ENCODE data around the gene GPC6.

The GPC6 gene

DNA sequence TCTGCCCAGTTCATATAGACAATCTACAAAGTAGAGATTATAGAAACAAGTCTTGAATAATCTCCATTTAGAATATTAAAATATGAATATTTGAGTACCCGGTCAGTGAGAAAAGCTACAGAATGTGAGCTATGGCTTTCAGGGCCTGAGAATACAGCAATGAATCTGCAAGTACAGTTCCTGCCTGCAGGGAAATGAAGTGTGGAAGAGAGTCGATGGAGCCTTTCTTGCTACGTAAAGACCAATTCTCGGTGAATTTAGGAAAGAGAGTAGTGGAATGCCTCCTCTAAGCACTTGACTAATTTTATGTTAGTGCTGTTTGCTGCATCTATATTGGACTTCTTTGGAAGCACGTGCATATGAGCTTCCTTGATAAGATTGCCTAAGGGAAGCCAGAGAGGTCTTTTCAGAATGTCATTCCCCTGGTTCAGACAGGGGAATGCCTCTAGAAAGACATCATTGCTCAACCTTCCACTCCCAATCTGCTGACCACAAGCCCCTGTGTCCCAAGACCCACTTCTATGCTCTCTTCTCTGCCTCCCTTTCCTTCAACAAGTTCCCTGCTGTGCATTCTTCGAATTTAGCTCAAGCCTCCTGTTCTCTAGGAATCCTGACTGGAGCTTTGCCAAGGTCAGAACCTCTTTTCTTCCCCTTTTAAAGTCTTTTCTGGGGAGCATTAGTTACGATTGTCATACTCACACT, 41.9 kb downstream of the GPC6 start:
- DNase-seq (ENCODE audit: low read depth in 2 of 2), result no peak

DNA sequence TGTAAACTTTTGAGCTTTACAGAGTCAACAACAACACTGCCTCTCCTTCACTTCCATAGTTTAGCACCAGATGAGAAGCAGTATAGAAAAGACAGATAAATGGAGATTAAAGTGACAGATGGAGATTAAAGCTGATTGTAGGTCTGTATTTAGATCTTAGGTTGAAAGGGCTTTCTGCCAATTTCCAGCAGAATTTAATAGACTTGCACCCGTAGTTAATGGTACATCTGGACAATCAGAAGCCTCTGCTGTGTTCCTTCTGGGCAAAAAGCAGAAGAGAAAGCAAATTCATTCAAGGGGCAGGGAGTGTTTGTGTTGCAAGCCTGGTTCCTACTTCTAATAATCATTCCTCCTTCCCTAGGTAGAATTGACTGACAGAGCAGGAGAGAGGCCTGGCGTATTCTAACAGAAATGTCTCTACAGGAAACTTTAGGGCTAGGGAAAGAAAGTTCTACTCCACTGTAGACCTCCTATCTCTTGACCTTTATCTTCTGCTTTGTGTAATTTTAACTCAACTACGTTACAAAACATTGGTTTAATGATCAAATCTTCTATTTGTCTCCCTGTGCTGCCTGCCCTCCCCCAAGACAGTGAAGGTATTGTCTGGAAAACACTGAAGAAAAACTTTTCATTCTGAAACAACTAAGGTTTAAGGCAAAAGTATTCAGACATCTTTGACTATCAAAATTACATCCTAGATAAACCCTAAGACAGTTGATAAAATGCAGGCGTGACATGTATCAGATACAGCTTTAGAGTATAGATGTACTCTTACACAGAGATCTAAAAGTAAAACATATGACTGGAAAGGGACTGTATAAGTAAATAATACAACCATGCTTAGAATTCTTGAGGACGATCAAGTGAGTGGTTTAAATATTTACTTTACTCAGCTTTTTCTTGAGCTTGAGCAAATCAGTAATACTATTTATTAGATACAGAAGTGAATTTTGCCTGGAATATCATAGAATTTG, 44.4 kb downstream of the GPC6 start:
- DNase-seq (ENCODE audit: low read depth in 2 of 2), result no peak

DNA sequence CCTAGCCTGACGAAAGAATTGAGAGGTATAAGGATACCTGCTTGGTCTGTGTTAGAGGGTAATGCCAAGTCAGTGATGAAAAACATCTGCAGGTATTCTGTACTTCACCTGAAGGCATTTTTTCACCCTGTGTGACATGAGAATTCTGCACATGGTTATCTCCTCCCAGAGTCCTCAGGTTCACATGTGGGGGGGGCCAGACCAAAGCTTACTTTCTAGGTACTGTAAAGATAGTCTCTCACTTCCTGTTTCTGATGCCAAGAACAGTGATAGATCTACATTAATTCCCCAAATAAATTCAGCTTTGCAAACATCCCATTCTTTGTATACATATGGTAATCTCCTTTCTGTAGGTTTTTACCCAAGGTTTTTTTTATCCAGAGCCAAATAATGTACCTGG, 53.4 kb downstream of the GPC6 start:
- DNase-seq (ENCODE audit: low read depth in 2 of 2), result no peak

DNA sequence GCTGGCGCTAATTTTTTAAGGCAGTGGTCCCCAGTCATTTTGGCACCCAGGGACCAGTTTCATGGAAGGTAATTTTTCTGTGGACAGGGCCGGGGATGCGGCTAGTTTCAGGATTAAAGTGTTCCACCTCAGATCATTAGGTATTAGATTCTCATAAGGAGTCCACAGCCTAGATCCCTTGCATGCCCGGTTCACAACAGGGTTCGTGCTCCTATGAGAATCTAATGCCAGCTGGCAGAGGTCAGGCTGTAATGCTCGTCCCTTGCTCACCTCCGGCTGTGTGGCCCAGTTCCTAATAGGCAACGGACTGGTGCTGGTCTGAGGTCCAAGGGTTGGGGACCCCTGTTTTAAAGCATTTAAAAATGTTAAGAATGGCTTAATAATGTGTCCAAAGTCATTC, 54.1 kb downstream of the GPC6 start:
- DNase-seq (ENCODE audit: low read depth in 2 of 2), result no peak

DNA sequence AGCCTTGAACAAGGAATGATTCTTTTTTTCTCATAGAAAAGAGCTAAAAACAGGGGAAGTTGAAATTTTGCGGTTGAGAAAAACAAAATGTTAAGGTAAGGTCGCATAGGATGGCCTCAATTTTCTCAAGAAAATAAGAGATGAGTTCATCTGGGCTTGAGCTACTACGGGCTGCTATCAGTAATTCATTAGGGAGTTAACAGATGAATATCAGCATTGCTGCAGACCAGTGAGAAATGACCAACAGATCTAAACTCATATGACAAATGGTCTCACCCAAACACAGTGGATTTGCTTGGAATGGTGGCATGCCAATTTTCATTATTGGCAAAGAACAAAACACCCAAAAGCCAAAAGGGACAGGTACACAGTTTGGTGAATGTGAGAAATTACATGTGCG, 56.6 kb downstream of the GPC6 start:
- DNase-seq (ENCODE audit: low read depth in 2 of 2), result no peak

DNA sequence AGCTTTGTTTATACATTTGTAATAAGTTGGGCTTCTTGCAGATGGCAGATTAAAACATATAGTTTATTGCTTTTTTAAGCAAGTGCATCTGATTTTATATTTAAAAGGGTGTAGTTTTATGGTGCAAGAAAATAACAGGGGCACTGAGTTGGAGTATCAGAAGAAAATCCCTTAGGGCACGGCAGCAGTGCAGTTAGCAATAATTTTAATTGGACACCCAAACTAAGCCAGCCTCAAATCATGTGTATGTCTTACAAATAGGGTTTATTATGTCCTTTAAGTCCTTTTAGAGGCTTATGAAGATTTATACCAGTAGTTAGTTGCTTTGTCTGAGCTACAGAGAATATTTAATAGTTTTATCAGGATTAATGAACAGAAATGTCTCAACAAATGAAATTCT, 57.5 kb downstream of the GPC6 start:
- DNase-seq (ENCODE audit: low read depth in 2 of 2), result no peak

DNA sequence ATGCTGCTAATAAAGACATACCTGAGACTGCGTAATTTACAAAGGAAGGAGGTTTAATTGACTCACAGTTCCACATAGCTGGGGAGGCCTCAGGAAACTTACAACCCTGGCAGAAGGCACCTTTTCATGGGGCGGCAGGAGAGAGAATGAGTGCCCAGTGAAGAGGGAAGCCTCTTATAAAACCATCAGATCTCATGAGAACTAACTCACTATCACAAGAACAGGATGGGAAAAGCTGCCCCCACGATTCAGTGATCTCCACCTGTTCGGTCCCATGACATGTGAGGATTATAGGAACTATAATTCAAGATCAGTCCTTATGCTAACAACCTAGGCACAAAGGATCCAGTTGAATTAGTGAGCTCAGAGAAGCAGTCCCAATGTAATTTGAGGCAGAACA, 59.4 kb downstream of the GPC6 start:
- no peak for DNase-seq (ENCODE audit: low read depth in 2 of 2)

DNA sequence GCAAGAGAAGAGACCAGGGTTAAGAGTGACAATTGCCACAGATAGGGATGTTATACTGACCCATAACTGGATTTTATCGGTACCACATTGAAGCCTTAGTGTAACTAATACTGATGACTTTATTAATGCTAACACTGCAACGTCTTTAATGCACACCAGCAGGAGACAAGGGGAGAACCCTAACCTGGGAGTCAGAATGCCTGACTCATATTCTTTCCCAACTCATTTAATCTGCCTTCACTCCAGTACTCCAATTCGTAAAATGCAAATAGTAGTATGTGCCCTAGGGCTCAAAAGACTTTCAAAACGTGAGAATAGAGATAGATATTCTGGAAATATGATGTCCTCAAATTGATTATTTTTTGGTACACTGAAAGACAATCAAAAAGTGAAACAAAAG, 62.4 kb downstream of the GPC6 start:
- no peak for DNase-seq (ENCODE audit: low read depth in 2 of 2)

DNA sequence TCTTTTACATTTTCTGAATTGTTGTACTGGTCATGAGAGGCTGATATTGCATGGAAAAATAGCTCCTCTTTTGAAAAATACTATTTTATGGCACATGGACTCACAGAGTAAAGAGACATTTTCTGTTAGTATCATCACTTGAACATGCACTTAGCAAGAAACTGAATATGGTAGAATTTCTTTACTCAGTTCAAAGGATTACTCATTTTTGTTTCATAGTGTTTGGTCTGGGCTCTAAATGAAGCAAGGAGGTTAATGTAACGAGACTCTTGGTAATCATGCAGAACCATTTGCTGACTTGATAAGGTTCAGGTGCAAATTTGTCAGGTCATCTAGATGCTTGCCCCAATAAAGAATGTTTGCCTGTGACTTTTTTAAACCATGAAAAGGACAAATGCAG, 63.2 kb downstream of the GPC6 start:
- no peak for DNase-seq (ENCODE audit: low read depth in 2 of 2)

DNA sequence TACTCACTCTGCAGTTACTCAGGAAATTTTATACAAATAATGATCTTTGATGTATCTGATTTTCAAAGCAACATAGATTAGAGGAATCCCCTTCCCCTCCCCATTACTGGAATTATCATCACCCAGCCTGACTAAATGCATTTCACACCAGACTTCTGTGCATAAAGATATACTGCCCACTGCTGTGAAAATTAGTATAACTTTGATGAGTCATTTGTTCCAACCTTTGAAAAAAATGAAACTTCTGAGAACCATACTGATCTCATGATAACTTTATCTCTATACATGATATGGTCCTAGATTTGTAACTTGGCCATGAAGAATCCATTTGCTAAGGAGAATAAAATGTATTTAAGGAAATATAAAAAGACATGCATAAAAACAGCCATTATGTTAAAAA, 63.9 kb downstream of the GPC6 start:
- no peak for DNase-seq (ENCODE audit: low read depth in 2 of 2)

DNA sequence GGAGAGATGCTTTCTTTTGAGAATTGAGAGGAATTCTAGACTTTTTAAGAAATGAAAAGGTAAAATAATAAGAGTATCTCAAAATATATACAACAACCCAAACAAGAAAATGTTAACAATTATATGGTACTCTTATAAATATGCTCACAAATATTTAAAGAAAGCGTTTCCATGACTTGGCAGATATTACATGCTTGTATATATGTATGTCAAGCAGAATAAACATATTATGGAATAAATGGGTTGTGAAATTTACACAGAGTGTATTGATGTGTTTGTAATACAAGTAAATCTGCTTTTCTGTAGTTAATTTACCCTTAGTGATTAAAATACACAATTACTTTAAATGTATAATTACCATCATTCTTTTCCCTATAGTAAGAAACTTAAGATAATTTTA, 65.8 kb downstream of the GPC6 start:
- no peak for DNase-seq (ENCODE audit: low read depth in 2 of 2)

DNA sequence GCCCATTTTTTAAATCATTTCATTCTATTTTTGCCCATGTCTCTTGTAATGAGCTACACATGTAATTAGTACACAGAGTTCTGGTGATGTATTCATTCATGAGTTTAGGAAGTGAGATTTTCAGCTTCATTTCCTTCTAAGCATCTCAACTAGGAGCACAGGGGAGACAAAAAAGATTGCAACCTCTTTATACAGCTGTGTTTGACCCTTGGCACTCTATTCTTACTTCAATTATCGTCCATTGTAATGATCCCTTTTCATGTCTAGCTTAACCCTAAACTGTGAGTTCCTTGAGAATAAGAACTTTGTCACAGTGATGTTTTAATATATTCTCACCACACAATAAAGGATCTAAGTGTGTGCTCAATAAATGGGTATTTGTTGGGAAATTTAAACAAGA, 67.1 kb downstream of the GPC6 start:
- DNase-seq (ENCODE audit: low read depth in 2 of 2), result no peak

DNA sequence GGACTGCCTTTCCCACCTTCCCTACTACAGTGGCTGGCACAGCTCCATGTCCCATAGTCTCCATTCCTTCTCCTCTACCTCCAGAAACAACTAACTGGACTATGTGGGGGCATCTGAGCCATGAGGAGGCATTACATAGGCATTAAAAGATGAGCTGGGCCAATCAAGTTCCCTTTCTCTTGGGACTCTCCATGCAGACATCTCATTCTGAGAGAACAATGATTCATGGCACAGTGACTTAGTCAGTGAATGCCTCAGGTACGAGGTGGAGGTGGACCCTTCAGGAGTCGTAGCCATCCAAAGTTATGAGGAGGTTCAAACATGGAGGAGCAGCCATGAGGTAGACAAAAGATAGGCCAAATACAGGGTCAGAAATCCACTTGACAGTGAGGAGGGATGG, 70.0 kb downstream of the GPC6 start:
- DNase-seq (ENCODE audit: low read depth in 2 of 2), result no peak

DNA sequence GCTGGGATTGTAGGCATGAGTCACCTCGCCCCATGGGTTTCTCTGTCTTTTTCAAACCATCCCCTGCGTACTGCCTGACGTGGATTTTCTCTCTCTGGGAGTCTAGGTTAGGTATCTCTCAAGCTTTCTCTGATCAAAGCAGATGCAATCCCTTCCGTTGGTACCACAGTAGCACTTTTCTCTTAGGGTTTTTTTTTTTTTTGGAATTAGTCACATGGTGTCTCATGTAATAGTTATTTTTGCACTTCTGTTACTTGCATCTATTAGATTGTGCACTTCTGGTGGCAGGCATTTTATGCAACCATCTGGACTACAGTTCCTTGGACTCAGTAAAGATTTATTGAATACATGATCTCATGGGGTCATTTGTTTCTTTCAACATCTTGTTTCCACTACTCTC, 72.1 kb downstream of the GPC6 start:
- DNase-seq (ENCODE audit: low read depth in 2 of 2), result peak; percentile 55 to 57

DNA sequence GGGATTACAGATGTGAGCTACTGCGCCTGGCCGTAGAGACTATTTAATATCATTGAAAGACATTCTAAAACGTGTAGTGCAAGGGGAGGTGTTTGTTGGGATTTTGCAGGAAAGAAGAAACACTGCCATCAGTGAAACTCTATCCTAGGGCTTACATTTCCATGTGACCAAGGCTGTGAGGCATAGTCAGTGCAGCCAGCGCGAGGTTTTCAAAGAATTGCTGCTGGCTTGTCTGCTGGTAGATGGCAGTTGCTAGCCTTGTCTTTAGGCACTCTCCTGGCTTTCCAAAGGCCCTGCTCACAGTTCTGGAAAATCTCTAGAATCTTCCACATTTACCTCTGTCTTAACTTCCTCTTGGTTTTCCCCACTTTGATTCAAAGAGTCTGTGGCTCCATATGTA, 77.5 kb downstream of the GPC6 start:
- DNase-seq (ENCODE audit: low read depth in 2 of 2), result no peak

DNA sequence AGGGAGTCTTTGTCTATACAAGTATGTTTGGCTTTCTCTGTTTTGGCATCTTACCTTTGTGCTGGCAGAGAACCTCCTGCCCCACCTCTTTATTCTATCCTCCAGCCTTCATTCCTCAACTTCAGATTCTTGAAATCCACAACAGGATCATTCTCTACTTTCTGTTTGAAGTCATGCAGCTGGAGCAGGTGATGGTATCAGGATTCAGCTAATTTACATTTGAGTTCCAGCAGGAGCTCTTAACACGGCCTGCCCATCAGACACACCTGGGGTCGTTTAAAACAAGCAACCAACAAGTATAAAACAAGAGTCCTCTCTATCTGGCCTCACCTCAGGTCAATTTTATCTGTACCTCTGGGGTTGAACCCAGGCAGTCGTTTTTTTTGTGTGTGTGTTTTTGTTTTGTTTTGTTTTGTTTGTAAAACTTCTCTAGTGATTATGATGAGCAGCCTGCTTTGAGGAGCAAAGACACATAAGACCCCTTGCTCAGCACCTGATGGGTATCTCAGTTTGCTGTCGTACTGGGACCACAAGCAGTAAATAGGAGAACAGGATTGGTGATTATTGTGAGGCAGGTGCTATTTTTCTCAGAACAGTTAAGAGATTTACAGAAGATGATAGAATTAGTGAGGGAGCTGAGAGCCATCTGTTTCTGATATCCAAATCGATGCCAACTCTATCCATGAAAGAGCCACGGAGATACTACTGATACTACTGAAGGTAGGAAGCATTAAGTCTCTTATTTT, 78.4 kb downstream of the GPC6 start:
- no peak for DNase-seq (ENCODE audit: low read depth in 2 of 2)

DNA sequence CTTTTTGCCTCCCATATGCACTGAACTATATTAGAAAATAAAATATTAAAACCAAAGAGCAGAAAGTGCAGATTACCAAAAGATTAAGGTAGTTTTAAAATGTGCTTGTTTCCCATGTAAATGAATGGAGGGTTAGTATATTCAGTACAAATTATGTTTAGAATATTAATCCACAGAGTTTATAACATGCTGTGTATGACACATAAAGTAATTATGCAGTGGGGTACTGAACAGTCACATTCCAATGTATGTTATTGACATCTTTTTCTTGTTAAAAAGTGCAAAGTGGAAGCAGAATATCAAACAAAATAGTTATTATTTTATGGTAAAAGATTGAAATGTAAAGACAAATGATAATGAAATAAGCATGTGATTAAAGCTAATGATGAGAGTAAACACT, 79.3 kb downstream of the GPC6 start:
- peak; percentile 24 to 34 for DNase-seq (ENCODE audit: low read depth in 2 of 2)

DNA sequence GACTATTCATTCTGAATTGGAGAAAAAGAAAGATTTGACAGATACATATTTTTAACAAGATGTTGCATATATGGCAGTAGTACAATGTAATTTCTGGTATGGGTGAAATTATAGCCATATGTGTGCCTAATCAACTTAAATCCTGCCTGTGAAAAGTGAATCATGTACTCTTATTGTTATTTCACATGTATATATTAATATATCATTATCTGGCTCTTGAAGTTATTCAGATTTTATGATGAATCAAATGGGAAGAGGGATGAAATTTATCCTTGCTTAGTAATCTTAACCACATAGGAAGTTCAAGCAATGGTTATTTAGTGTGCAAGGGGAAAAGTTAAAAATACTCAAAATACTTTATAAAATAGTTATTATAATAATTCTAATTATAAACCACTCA, 80.5 kb downstream of the GPC6 start:
- peak; percentile 53 to 57 for DNase-seq (ENCODE audit: low read depth in 2 of 2)

DNA sequence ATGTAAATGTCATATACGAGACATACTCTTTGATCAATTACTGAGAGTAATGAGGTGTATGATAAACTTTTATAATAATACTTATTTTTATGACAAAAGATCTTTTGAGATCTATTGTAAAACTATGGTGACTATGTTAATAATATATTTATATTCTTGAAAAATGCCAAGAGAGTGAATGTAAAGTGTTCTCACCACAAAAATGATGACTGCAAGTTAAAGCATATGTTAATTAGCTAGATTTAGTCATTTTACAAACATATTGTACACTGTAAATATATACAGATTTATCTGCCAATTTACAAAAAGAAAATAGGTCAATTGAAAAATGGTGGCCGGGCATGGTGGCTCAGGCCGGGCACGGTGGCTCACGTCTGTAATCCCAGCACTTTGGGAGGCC, 81.0 kb downstream of the GPC6 start:
- no peak for DNase-seq (ENCODE audit: low read depth in 2 of 2)

DNA sequence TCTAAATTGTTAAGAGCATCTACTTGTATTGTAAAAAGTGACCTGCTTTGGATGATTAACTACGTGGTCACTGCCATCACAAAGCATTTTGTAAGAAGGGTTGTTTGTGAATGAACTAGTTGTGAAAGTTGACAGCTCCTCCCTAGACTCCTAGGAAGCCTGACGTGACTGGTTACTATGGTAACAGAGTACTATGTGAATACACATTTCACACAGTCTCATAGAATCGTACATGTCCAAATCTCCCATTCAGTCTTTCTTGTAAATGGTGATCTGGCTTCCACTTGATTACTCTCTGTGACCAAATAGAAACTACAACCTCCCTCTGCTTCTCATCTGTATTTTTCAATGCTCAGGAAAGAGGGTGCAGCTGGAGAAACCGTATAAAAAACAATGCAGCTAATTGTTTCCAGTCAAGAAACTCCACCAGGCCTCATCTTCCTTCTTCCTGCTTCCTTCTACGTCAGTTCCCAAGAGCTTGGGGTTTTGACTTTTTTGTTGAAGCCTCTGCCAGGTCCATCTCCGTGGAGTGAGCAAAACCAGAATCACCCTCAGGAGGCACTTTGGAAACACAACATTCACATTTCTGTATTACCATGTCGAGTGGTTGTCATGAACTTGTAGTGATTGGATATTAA, 83.4 kb downstream of the GPC6 start:
- DNase-seq (ENCODE audit: low read depth in 2 of 2), result peak; percentile 21 to 29

DNA sequence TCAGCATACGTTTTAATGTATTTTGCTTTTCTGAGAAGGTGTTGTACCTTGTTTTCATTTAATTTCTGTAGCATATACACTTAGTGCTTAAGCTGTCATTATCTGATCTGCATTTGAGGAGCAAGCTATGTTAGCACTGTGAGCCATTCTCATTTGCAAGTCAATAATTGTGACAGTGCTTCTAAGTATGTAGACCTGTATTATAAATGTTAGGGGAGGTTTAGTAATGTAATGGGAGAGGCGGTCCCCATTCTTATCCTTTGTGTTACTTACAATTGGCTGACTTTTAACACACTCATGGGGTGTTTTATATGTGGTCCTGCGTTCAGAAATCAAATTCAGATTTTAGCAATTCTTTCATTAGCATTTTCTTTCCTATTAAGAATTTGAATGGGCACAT, 90.2 kb downstream of the GPC6 start:
- DNase-seq (ENCODE audit: low read depth in 2 of 2), result no peak

Data from fibroblast of skin of left quadriceps (primary cell).